GM19043 (cell line): Measurements from ENCODE around the gene CATSPERZ.
"Not testable (repeated sequence)": the region's sequence is repeated elsewhere in the genome, so short reads cannot be mapped to it uniquely, and the experiment has no call there.

Source experiments
- ATAC-seq: cut with Tn5 transposase; IDR thresholded peaks from one replicate; pipeline ENCODE4 v1.9.1; 2021; ENCODE audit warnings: low read depth; ENCODE audit not compliant: unreplicated experiment

CATSPERZ gene

GRCh38 chr11:64316672-64317324 lies 16.6 kb downstream of the CATSPERZ start:
- ATAC-seq, result no peak

- ATAC-seq, result peak; percentile 59
Observed at GRCh38 chr11:64317325-64317960, 17.3 kb downstream of the CATSPERZ start, which contains the start of gene TRMT112. Gene TRMT112, minus strand, starts transcription at chr11:64317559. Its CDS starts 33 bp downstream, at chr11:64317526.

- ATAC-seq, result peak; percentile 72
Observed at GRCh38 chr11:64317961-64318765, 18.0 kb downstream of the CATSPERZ start, which contains the start of gene PRDX5. Gene PRDX5, plus strand, starts transcription at chr11:64318121. Its CDS starts 95 bp downstream, at chr11:64318216.

GRCh38 chr11:64318766-64319761 lies 18.9 kb downstream of the CATSPERZ start:
- no peak for ATAC-seq

- ATAC-seq, result no peak
Observed at GRCh38 chr11:64320556-64320955, 20.4 kb downstream of the CATSPERZ start.

- no peak for ATAC-seq
Observed at GRCh38 chr11:64321026-64321425, 20.9 kb downstream of the CATSPERZ start.

GRCh38 chr11:64321533-64321932 lies 21.4 kb downstream of the CATSPERZ start:
- ATAC-seq, result no peak

- ATAC-seq, result no peak
Observed at GRCh38 chr11:64322925-64323260, 22.7 kb downstream of the CATSPERZ start.

GRCh38 chr11:64323373-64323772 lies 23.2 kb downstream of the CATSPERZ start:
- no peak for ATAC-seq

GRCh38 chr11:64323984-64324383 lies 23.8 kb downstream of the CATSPERZ start:
- not testable (repeated sequence) for ATAC-seq

GRCh38 chr11:64324692-64325469 lies 24.7 kb downstream of the CATSPERZ start:
- no peak for ATAC-seq

- no peak for ATAC-seq
Observed at GRCh38 chr11:64327375-64327774, 27.2 kb downstream of the CATSPERZ start.

- no peak for ATAC-seq
Observed at GRCh38 chr11:64327993-64328392, 27.8 kb downstream of the CATSPERZ start.

- ATAC-seq, result no peak
Observed at GRCh38 chr11:64330888-64331287, 30.7 kb downstream of the CATSPERZ start.

- ATAC-seq, result peak; percentile 44
Observed at GRCh38 chr11:64331569-64332371, 31.6 kb downstream of the CATSPERZ start.

GRCh38 chr11:64333556-64333955 lies 33.4 kb downstream of the CATSPERZ start:
- no peak for ATAC-seq

- ATAC-seq, result peak; percentile 82
Observed at GRCh38 chr11:64334764-64335735, 34.9 kb downstream of the CATSPERZ start.
